K562 (cell line): ENCODE results near the gene PALS1.

Experiments used
- EGR1 ChIP-seq: fragments of 450-650 bp; conservative IDR thresholded peaks from 2 replicates; pipeline ENCODE4 v1.6.1; 2017; ENCODE audit warnings: mild to moderate bottlenecking
- FOXA3 ChIP-seq, 2 experiments: fragments of 450-650 bp in 1 of 2; sonication (generic) in 1 of 2; formaldehyde crosslinking; IDR thresholded peaks in 1 of 2; conservative IDR thresholded peaks in 1 of 2; 2 replicates each; pipeline versions ENCODE4 v1.4.0 to v1.8.0; 2020 to 2022; ENCODE audit warnings: mild to moderate bottlenecking in 2 of 2, missing genetic modification reagents in 1 of 2
- KAT7 ChIP-seq: sonication (generic); formaldehyde crosslinking; IDR thresholded peaks from 2 replicates; pipeline ENCODE4 v1.8.0; 2022; ENCODE audit warnings: missing genetic modification reagents, mild to moderate bottlenecking, borderline replicate concordance
- NONO ChIP-seq, 2 experiments: fragments of 200-400 bp in 1 of 2; fragments of 450-650 bp in 1 of 2; formaldehyde crosslinking in 1 of 2; IDR thresholded peaks; 2 replicates each; pipeline ENCODE4 v1.6.1; 2017; ENCODE audit warnings: low read depth in 2 of 2, mild to moderate bottlenecking in 2 of 2, moderate library complexity in 2 of 2, low read length in 1 of 2
- POLR2A ChIP-seq: fragments of 450-650 bp; conservative IDR thresholded peaks from 2 replicates; pipeline ENCODE4 v1.6.1; 2016
- TAF1 ChIP-seq: IDR thresholded peaks from 2 replicates; pipeline ENCODE4 v1.6.1; 2011; ENCODE audit warnings: mild to moderate bottlenecking, low read length, moderate library complexity; ENCODE audit not compliant: insufficient read depth, control insufficient read depth, severe bottlenecking; ENCODE audit errors: extremely low read depth
- TF ChIP-seq, protein P1 (sequence below): fragments of 450-650 bp; formaldehyde crosslinking; IDR thresholded peaks from 2 replicates; pipeline ENCODE4 v1.4.0; 2022; ENCODE audit warnings: missing genetic modification characterization
- TF ChIP-seq, protein P2 (sequence below), 3 experiments: IDR thresholded peaks in 2 of 3; conservative IDR thresholded peaks in 1 of 3; 2 replicates each; pipeline ENCODE4 v1.5.1; 2011 to 2012; ENCODE audit warnings: low read length in 3 of 3, mild to moderate bottlenecking in 3 of 3, control low read depth in 2 of 3, improper control_type of control experiment in 1 of 3, inconsistent platforms in 1 of 3, low read depth in 1 of 3, mixed read lengths in 1 of 3, moderate library complexity in 1 of 3; ENCODE audit not compliant: insufficient read depth in 2 of 3

DNA sequence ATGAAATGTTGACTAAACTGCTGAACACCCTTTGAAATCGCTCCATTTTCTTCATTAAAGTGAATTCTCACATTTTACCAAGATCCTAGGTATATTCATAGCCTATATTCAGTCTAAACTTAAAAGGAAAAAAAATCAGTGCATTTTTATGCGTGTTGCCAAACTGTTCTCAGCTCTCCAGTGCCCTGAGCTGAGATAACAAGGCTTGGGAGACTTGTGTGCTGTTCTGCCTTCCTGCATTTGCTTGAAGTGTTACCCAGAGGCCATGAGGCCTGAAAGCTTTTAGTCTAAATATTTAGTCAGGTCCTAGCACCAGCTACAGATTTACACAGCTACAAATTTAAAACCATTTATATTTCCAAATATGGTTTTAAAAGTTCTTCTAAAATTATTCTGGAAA lies 8.6 kb upstream of the PALS1 start:
- TF ChIP-seq KAT7 (CRISPR knock-in tag) = no peak
- TF ChIP-seq, protein P1, sequence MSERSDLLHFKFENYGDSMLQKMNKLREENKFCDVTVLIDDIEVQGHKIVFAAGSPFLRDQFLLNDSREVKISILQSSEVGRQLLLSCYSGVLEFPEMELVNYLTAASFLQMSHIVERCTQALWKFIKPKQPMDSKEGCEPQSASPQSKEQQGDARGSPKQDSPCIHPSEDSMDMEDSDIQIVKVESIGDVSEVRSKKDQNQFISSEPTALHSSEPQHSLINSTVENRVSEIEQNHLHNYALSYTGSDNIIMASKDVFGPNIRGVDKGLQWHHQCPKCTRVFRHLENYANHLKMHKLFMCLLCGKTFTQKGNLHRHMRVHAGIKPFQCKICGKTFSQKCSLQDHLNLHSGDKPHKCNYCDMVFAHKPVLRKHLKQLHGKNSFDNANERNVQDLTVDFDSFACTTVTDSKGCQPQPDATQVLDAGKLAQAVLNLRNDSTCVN (CRISPR knock-in tag) = no peak
- no peak for TF ChIP-seq NONO (IDR thresholded peaks at IDR 0.05; ENCODE audit: low read depth in 2 of 2, low read length in 1 of 2)
- no peak for TF ChIP-seq POLR2A
- TF ChIP-seq EGR1 = no peak
- TF ChIP-seq, protein P2, sequence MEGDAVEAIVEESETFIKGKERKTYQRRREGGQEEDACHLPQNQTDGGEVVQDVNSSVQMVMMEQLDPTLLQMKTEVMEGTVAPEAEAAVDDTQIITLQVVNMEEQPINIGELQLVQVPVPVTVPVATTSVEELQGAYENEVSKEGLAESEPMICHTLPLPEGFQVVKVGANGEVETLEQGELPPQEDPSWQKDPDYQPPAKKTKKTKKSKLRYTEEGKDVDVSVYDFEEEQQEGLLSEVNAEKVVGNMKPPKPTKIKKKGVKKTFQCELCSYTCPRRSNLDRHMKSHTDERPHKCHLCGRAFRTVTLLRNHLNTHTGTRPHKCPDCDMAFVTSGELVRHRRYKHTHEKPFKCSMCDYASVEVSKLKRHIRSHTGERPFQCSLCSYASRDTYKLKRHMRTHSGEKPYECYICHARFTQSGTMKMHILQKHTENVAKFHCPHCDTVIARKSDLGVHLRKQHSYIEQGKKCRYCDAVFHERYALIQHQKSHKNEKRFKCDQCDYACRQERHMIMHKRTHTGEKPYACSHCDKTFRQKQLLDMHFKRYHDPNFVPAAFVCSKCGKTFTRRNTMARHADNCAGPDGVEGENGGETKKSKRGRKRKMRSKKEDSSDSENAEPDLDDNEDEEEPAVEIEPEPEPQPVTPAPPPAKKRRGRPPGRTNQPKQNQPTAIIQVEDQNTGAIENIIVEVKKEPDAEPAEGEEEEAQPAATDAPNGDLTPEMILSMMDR (IDR thresholded peaks at IDR 0.05 in 2 of 3, conservative IDR thresholded peaks at IDR 0.05 in 1 of 3; ENCODE audit: insufficient read depth in 2 of 3, low read depth in 1 of 3, low read length in 3 of 3) = no peak
- no peak for TF ChIP-seq FOXA3 (CRISPR knock-in tag; conservative IDR thresholded peaks at IDR 0.05 in 1 of 2, IDR thresholded peaks at IDR 0.05 in 1 of 2)
- TF ChIP-seq TAF1 = no peak
